ENCODE data around the gene NKX1-2.

Gene NKX1-2

GRCh38 chr10:124422742-124423141, 27.1 kb downstream of the NKX1-2 start:
- no peaks in the 10 kb centered on the region for H3K36me3 ChIP-seq (ENCODE audit: insufficient read depth, low read depth, low read length)
- no peaks in the 10 kb centered on the region; the same call in 1 of the 2 replicates for H3K4me1 ChIP-seq (ENCODE audit: insufficient read depth, low read length)
- H3K9me3 ChIP-seq (ENCODE audit: insufficient read depth, low read depth, low read length), result no peaks in the 10 kb centered on the region
- peaks cover 20% of the 10 kb centered on the region for H3K27me3 ChIP-seq (ENCODE audit: insufficient read depth, low read length)
- no peak overlapping the region for H3K27ac ChIP-seq (ENCODE audit: low read length)
- H3K9ac ChIP-seq (ENCODE audit: low read depth, low read length), result no peak overlapping the region
- no peak overlapping the region for H3K4me3 ChIP-seq (ENCODE audit: low read length)

DNA sequence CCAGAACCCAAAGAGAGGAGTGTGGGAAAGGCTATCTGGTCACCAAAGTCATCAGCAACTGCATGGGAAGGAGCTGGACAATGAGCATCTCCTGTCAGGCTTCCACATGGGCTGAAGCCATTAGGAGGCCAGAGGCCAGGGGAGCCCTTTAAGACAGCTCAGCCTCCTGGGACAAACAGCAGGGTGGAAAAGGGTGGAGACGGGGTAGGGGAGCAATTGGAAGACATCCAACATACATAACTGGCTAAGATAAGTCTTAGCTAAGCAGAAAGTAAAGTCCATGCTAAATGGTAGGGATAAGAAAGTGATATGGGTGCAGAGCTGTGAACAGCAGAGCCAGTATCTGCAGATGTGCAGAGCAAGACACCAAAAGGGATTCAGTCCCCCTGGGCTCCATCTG, 29.6 kb downstream of the NKX1-2 start:
- Histone ChIP-seq H3K9ac (ENCODE audit: low read depth, low read length) (no peak overlapping the region), H3K9me3 (ENCODE audit: insufficient read depth, low read depth, low read length) (no peaks in the 10 kb centered on the region), H3K27me3 (ENCODE audit: insufficient read depth, low read length) (peaks cover 25% of the 10 kb centered on the region), H3K4me3 (ENCODE audit: low read length) (no peak overlapping the region), H3K27ac (ENCODE audit: low read length) (no peak overlapping the region), H3K4me1 (ENCODE audit: insufficient read depth, low read length) (no peaks in the 10 kb centered on the region; the same call in 1 of the 2 replicates), H3K36me3 (ENCODE audit: insufficient read depth, low read depth, low read length) (no peaks in the 10 kb centered on the region)

DNA sequence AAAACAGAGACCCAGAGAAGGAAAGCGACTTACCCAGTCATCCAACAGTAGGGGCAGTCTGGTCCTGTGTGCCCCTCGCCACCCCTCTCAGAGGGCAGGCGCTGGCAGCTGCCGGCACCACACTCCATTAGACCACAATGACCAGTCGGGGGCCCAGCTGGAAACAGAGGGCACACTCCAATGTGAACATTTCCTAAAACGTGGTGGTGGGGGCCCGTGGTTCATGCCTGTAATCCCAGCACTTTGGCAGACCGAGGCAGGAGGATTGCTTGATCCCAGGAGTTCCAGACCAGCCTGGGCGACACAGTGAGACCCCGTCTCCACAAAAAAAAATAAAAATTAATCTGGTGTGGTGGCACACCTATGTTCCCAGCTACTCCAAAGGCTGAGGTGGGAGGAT, 30.2 kb downstream of the NKX1-2 start:
- peak overlapping the region; percentile 71; the same call in 1 of the 2 replicates for H3K4me3 ChIP-seq (ENCODE audit: low read length)
- no peaks in the 10 kb centered on the region for H3K9me3 ChIP-seq (ENCODE audit: insufficient read depth, low read depth, low read length)
- H3K36me3 ChIP-seq (ENCODE audit: insufficient read depth, low read depth, low read length), result no peaks in the 10 kb centered on the region
- H3K4me1 ChIP-seq (ENCODE audit: insufficient read depth, low read length), result no peaks in the 10 kb centered on the region; the same call in 1 of the 2 replicates
- no peak overlapping the region for H3K27ac ChIP-seq (ENCODE audit: low read length)
- H3K27me3 ChIP-seq (ENCODE audit: insufficient read depth, low read length), result peaks cover 25% of the 10 kb centered on the region
- H3K9ac ChIP-seq (ENCODE audit: low read depth, low read length), result peak overlapping the region; percentile 20; the same call in 1 of the 2 replicates

GRCh38 chr10:124418726-124419501, 30.9 kb downstream of the NKX1-2 start, which contains the start of gene OAT:
Gene OAT, minus strand, starts transcription at chr10:124418923. Its CDS starts 6,752 bp downstream, at chr10:124412171.
- H3K9ac ChIP-seq (ENCODE audit: low read depth, low read length), result peak within 1 kb of the TSS; percentile 63; the same call in 1 of the 2 replicates
- no peak within 1 kb of the TSS for H3K27ac ChIP-seq (ENCODE audit: low read length)
- H3K4me3 ChIP-seq (ENCODE audit: low read length), result peak within 1 kb of the TSS; percentile 71
- H3K4me1 ChIP-seq (ENCODE audit: insufficient read depth, low read length), result no peaks in the 10 kb centered on the region; the same call in 1 of the 2 replicates
- H3K9me3 ChIP-seq (ENCODE audit: insufficient read depth, low read depth, low read length), result no peaks in the 10 kb centered on the region
- H3K36me3 ChIP-seq (ENCODE audit: insufficient read depth, low read depth, low read length), result no peaks in the 10 kb centered on the region
- H3K27me3 ChIP-seq (ENCODE audit: insufficient read depth, low read length), result peaks cover 25% of the 10 kb centered on the region

- H3K9me3 ChIP-seq (ENCODE audit: insufficient read depth, low read depth, low read length), result no peaks in the 10 kb centered on the region
- H3K9ac ChIP-seq (ENCODE audit: low read depth, low read length), result peak overlapping the region; percentile 63; the same call in 1 of the 2 replicates
- H3K27me3 ChIP-seq (ENCODE audit: insufficient read depth, low read length), result peaks cover 25% of the 10 kb centered on the region
- H3K27ac ChIP-seq (ENCODE audit: low read length), result no peak overlapping the region
- H3K4me1 ChIP-seq (ENCODE audit: insufficient read depth, low read length), result no peaks in the 10 kb centered on the region; the same call in 1 of the 2 replicates
- no peaks in the 10 kb centered on the region for H3K36me3 ChIP-seq (ENCODE audit: insufficient read depth, low read depth, low read length)
- peak overlapping the region; percentile 71 for H3K4me3 ChIP-seq (ENCODE audit: low read length)
Measured at GRCh38 chr10:124417895-124418725, 31.7 kb downstream of the NKX1-2 start.

GRCh38 chr10:124416733-124417132, 33.1 kb downstream of the NKX1-2 start:
- no peak overlapping the region for H3K27ac ChIP-seq (ENCODE audit: low read length)
- no peaks in the 10 kb centered on the region for H3K36me3 ChIP-seq (ENCODE audit: insufficient read depth, low read depth, low read length)
- H3K9ac ChIP-seq (ENCODE audit: low read depth, low read length), result no peak overlapping the region
- peaks cover 25% of the 10 kb centered on the region for H3K27me3 ChIP-seq (ENCODE audit: insufficient read depth, low read length)
- H3K4me3 ChIP-seq (ENCODE audit: low read length), result no peak overlapping the region
- no peaks in the 10 kb centered on the region; the same call in 1 of the 2 replicates for H3K4me1 ChIP-seq (ENCODE audit: insufficient read depth, low read length)
- no peaks in the 10 kb centered on the region for H3K9me3 ChIP-seq (ENCODE audit: insufficient read depth, low read depth, low read length)

DNA sequence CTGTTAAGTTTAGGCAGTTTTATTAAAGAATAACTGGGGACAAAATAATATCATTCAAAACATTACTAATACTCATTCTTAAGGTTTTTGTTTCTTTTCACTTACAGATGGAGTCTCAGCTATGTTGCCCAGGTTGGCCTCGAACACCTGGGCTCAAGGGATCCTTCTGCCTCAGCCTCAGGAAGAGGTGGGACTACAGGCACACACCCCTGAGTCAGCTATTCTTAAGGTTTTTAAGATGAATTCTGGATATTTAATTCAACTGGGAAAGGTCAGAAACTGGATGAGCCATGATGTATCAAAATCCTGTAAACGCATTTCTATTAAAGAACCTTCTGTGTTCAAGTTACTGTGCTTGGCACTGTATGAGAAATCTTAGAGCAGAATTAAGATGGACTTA, 34.6 kb downstream of the NKX1-2 start:
- Histone ChIP-seq H3K4me1 (ENCODE audit: insufficient read depth, low read length) (no peaks in the 10 kb centered on the region; the same call in 1 of the 2 replicates), H3K36me3 (ENCODE audit: insufficient read depth, low read depth, low read length) (peaks cover 7% of the 10 kb centered on the region), H3K4me3 (ENCODE audit: low read length) (no peak overlapping the region), H3K9me3 (ENCODE audit: insufficient read depth, low read depth, low read length) (no peaks in the 10 kb centered on the region), H3K27me3 (ENCODE audit: insufficient read depth, low read length) (peaks cover 14% of the 10 kb centered on the region), H3K9ac (ENCODE audit: low read depth, low read length) (no peak overlapping the region), H3K27ac (ENCODE audit: low read length) (no peak overlapping the region)

DNA sequence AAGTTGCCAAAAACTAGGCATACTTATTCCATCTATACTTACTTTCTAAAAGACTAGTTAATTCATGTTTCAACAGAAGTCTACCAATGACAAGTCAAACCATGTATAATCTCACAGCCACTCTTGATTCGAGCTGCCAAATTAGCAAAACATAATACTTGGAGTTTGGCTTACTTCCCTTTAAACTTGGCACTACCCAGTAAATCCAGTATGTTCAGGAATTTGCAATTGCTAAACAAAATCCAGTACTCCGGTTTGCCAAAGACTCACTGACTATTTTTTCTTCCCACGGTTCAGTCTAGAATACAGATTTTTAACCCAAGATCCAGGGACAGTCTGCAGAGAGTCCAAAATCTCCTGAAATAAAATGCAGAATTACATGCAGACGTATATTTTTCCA, 35.8 kb downstream of the NKX1-2 start:
- no peak overlapping the region for H3K9ac ChIP-seq (ENCODE audit: low read depth, low read length)
- H3K27ac ChIP-seq (ENCODE audit: low read length), result no peak overlapping the region
- H3K4me3 ChIP-seq (ENCODE audit: low read length), result no peak overlapping the region
- peaks cover 5% of the 10 kb centered on the region; the same call in 1 of the 2 replicates for H3K27me3 ChIP-seq (ENCODE audit: insufficient read depth, low read length)
- H3K9me3 ChIP-seq (ENCODE audit: insufficient read depth, low read depth, low read length), result no peaks in the 10 kb centered on the region
- no peaks in the 10 kb centered on the region for H3K4me1 ChIP-seq (ENCODE audit: insufficient read depth, low read length)
- H3K36me3 ChIP-seq (ENCODE audit: insufficient read depth, low read depth, low read length), result peaks cover 8% of the 10 kb centered on the region

DNA sequence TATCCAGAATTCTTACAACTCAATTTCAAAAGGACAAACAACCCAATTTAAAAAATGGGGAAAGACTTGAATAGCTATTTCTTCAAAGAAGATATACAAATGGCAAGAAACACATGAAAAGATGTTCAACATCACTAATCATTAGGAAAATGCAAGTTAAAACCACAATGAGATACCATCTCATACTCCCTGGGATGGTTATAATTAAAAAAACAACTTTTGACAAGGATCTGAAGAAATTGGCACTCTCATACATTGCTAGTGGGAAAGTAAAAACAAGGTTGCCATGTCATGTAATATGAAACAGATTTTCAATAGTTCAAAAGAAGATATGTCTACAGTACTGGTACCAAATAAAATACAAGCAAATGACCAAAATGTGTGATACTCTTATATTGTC, 40.1 kb downstream of the NKX1-2 start:
- H3K4me3 ChIP-seq (ENCODE audit: low read length), result no peak overlapping the region
- H3K4me1 ChIP-seq (ENCODE audit: insufficient read depth, low read length), result no peaks in the 10 kb centered on the region
- H3K9me3 ChIP-seq (ENCODE audit: insufficient read depth, low read depth, low read length), result no peaks in the 10 kb centered on the region
- no peak overlapping the region for H3K9ac ChIP-seq (ENCODE audit: low read depth, low read length)
- peaks cover 43% of the 10 kb centered on the region for H3K36me3 ChIP-seq (ENCODE audit: insufficient read depth, low read depth, low read length)
- no peaks in the 10 kb centered on the region for H3K27me3 ChIP-seq (ENCODE audit: insufficient read depth, low read length)
- H3K27ac ChIP-seq (ENCODE audit: low read length), result no peak overlapping the region

DNA sequence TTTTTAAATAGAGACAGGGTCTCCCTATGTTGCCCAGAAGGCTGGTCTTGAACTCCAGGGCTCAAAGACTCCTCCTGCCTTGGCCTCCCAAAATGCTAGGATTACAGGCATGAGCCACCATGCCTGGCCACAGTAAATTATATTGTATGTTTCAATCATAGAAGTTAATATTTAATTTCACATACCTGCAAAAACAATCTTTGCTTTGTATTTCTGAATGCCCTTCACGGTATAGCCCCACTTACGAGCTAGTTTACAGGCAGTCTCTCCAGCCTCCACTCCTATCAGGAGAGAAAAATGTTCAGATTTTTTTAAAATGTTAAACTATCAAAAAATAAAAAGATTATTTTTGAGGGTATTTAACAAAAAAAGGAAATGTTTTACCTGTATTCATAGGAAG, 41.5 kb downstream of the NKX1-2 start:
- Histone ChIP-seq H3K27ac (ENCODE audit: low read length) (no peak overlapping the region), H3K4me1 (ENCODE audit: insufficient read depth, low read length) (no peaks in the 10 kb centered on the region), H3K4me3 (ENCODE audit: low read length) (no peak overlapping the region), H3K9ac (ENCODE audit: low read depth, low read length) (no peak overlapping the region), H3K9me3 (ENCODE audit: insufficient read depth, low read depth, low read length) (no peaks in the 10 kb centered on the region), H3K27me3 (ENCODE audit: insufficient read depth, low read length) (no peaks in the 10 kb centered on the region), H3K36me3 (ENCODE audit: insufficient read depth, low read depth, low read length) (peaks cover 50% of the 10 kb centered on the region)

DNA sequence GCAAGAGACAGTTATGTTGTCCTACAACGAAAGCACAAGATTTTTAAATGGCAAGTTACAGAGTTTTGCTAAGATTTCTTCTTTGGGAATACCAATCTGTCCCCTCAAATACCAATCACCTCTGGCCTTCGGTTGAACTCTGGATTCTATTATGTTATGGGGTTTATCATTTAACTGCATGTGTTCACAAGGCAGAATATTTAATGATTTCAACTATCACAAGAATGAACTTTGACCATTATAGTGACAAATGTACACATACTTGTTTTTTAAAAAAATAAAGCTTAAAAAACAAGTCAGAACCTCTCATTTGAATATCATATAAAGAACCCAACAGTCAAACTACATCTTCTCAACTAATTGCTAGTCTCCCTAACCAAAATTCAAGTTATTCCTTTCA, 42.4 kb downstream of the NKX1-2 start:
- Histone ChIP-seq H3K27me3 (ENCODE audit: insufficient read depth, low read length) (no peaks in the 10 kb centered on the region), H3K9me3 (ENCODE audit: insufficient read depth, low read depth, low read length) (no peaks in the 10 kb centered on the region), H3K27ac (ENCODE audit: low read length) (no peak overlapping the region), H3K9ac (ENCODE audit: low read depth, low read length) (no peak overlapping the region), H3K4me3 (ENCODE audit: low read length) (no peak overlapping the region), H3K36me3 (ENCODE audit: insufficient read depth, low read depth, low read length) (peaks cover 58% of the 10 kb centered on the region), H3K4me1 (ENCODE audit: insufficient read depth, low read length) (no peaks in the 10 kb centered on the region)
